ENCODE results near the gene NRAP. TPM values are rescaled to one million over a fixed set of nuclear protein-coding genes. Genes with fewer than 3 reads are reported as not detected.

Gene NRAP
- total and polyA plus RNA-seq, 2 of the 8 experiments (the other 6 are each of a cell fraction or from before 2014, with no cell fraction given) = not detected

DNA sequence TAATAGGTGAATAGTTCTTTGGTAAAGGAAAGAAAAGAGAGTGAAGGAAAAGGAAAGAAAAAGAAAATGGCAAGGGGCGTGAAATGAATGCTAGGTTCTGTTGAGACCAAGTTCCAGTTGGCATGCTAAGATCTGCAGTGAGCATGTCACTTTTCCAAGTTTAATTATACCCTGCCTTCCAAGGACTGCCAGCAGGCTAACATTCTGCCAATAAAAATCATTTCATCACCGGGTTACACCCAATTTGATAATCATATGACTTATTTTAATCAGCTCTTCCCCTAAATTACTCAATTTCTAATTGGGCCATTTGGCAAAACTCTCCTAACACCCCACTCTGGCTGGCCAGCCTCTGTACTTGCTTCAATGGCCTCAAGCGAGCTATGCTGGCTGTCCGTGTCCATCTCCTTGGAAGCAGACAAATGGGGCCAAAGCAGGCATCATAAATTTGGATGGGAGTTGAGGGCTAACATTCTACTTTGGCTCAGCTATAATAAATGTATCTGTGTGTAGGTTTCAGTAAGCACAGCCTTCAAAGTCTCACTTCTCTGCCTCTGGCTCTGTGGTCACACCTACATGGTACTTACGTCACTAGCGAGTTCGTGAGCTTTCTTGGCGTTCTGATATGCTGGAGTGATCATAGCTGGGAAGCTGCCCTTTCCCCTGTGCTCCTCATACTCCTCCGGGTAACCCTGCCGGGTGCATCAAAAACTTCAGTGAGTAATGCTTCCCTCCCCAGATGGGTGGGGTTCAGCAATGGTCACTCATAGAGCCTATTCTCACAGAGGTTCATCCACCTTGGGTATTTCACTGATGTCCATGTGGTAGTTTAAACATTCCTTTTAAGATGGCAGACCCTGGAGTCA is 17.3 kb downstream of the NRAP start:
- no peak overlapping the region for H3K9ac ChIP-seq (replicated peaks in 1 of 4; ENCODE audit: extremely low read depth in 1 of 4, low read depth in 3 of 4, low read length in 3 of 4)
- WGBS, 2 experiments (ENCODE audit: extremely low coverage in 1 of 2, insufficient coverage in 1 of 2, insufficient read length in 1 of 2, insufficient replicate concordance in 2 of 2, low coverage in 1 of 2, low lambda C conversion rate in 2 of 2, missing lambda C conversion rate in 1 of 2) = 91% methylated on average over 10 of the region's 10 CpGs; no CpG with 5 or more reads in 1 of the 2 experiments
- no peaks in the 10 kb centered on the region for H3K23me2 ChIP-seq (ENCODE audit: low read depth, low read length)
- H3K56ac ChIP-seq (replicated peaks; ENCODE audit: insufficient read length, low read depth, low read length) = no peak overlapping the region
- H2BK5ac ChIP-seq (ENCODE audit: low read depth, low read length) = no peak overlapping the region
- no peaks in the 10 kb centered on the region for H4K20me1 ChIP-seq (replicated peaks in 1 of 2; ENCODE audit: control insufficient read depth in 1 of 2, insufficient read depth in 2 of 2, low read length in 2 of 2)
- H4K5ac ChIP-seq (ENCODE audit: insufficient read length, low read depth, low read length) = no peak overlapping the region
- no peak overlapping the region for H3K14ac ChIP-seq (ENCODE audit: insufficient read length)
- H4K8ac ChIP-seq (ENCODE audit: extremely low read depth, insufficient read depth, low read length) = no peak overlapping the region
- H2BK15ac ChIP-seq (ENCODE audit: low read length) = no peak overlapping the region
- H2BK12ac ChIP-seq (ENCODE audit: low read depth, low read length) = no peak overlapping the region
- H3K4me1 ChIP-seq (replicated peaks in 1 of 4; ENCODE audit: control insufficient read depth in 3 of 4, insufficient read depth in 4 of 4, low read length in 3 of 4) = no peaks in the 10 kb centered on the region
- ChIA-PET CTCF (ENCODE audit: partially characterized antibody) (interaction anchor here (0.6 kb wide), 1 partner anchor 13 kb away, joined by 3 read pairs; no protein-coding TSS in a partner anchor), POLR2A (ENCODE audit: partially characterized antibody) (no interaction called here)
- H3K23ac ChIP-seq (ENCODE audit: insufficient read length) = no peak overlapping the region
- H3K4me2 ChIP-seq (ENCODE audit: insufficient read depth in 1 of 2, low read depth in 2 of 2, low read length in 2 of 2) = no peak overlapping the region
- H3K27ac ChIP-seq (ENCODE audit: low read depth, low read length) = no peak overlapping the region
- DNase-seq (ENCODE audit: low read depth in 1 of 2, low spot score in 2 of 2) (no peak), FAIRE-seq (no peak)
- no peaks in the 10 kb centered on the region for H3K79me2 ChIP-seq (ENCODE audit: control insufficient read depth in 1 of 2, insufficient read depth in 2 of 2, low read length in 2 of 2)
- no peaks in the 10 kb centered on the region for H3K27me3 ChIP-seq (replicated peaks in 1 of 4; ENCODE audit: control insufficient read depth in 3 of 4, extremely low read depth in 1 of 4, insufficient read depth in 3 of 4, low read length in 3 of 4)
- no peak overlapping the region for H2BK120ac ChIP-seq (replicated peaks; ENCODE audit: low read depth, low read length)
- H4K91ac ChIP-seq (replicated peaks; ENCODE audit: insufficient read length, low read length) = no peak overlapping the region
- H3K9me3 ChIP-seq (ENCODE audit: insufficient read depth in 2 of 2, low read depth in 1 of 2, low read length in 1 of 2) = no peaks in the 10 kb centered on the region
- no peak overlapping the region for H2AFZ ChIP-seq (ENCODE audit: low read length)
- no peaks in the 10 kb centered on the region for H3K79me1 ChIP-seq (ENCODE audit: low read depth, low read length)
- H2BK20ac ChIP-seq (ENCODE audit: low read length) = no peak overlapping the region
- no peak overlapping the region for H3K4ac ChIP-seq (replicated peaks; ENCODE audit: insufficient read length, low read depth, low read length)
- H3K4me3 ChIP-seq (ENCODE audit: extremely low read depth in 1 of 4, insufficient read depth in 2 of 4, low read depth in 3 of 4, low read length in 4 of 4) = no peak overlapping the region
- no peak overlapping the region for H2AK5ac ChIP-seq (ENCODE audit: low read depth, low read length)
- H3K18ac ChIP-seq (ENCODE audit: extremely low read depth, low read length) = no peak overlapping the region
- no peaks in the 10 kb centered on the region for H3K36me3 ChIP-seq (ENCODE audit: control insufficient read depth in 2 of 4, insufficient read depth in 4 of 4, low read length in 3 of 4)
- TF ChIP-seq BCL11A (IDR thresholded peaks at IDR 0.05; ENCODE audit: low read depth in 2 of 2, low read length in 2 of 2) = no peak
- TF ChIP-seq ZNF274 (IDR thresholded peaks at IDR 0.05; ENCODE audit: borderline replicate concordance, extremely low read depth, low read length) = no peak
- no peak for TF ChIP-seq PHF8 (conservative IDR thresholded peaks at IDR 0.05; ENCODE audit: low read depth, low read length)
- no peak for TF ChIP-seq CEBPB (IDR thresholded peaks at IDR 0.05; ENCODE audit: low read depth, low read length)
- no peak for TF ChIP-seq TEAD4 (IDR thresholded peaks at IDR 0.05; ENCODE audit: low read depth, low read length)
- no peak for TF ChIP-seq KDM4A (IDR thresholded peaks at IDR 0.05; ENCODE audit: low read depth, low read length, severe bottlenecking)
- no peak for TF ChIP-seq SP1 (IDR thresholded peaks at IDR 0.05; ENCODE audit: low read depth, low read length)
- no peak for TF ChIP-seq CHD2 (IDR thresholded peaks at IDR 0.05; ENCODE audit: low read length)
- TF ChIP-seq POU5F1 (IDR thresholded peaks at IDR 0.05; ENCODE audit: low read depth, low read length) = no peak
- TF ChIP-seq, protein P1, sequence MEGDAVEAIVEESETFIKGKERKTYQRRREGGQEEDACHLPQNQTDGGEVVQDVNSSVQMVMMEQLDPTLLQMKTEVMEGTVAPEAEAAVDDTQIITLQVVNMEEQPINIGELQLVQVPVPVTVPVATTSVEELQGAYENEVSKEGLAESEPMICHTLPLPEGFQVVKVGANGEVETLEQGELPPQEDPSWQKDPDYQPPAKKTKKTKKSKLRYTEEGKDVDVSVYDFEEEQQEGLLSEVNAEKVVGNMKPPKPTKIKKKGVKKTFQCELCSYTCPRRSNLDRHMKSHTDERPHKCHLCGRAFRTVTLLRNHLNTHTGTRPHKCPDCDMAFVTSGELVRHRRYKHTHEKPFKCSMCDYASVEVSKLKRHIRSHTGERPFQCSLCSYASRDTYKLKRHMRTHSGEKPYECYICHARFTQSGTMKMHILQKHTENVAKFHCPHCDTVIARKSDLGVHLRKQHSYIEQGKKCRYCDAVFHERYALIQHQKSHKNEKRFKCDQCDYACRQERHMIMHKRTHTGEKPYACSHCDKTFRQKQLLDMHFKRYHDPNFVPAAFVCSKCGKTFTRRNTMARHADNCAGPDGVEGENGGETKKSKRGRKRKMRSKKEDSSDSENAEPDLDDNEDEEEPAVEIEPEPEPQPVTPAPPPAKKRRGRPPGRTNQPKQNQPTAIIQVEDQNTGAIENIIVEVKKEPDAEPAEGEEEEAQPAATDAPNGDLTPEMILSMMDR (IDR thresholded peaks at IDR 0.05; ENCODE audit: control extremely low read depth in 1 of 3, insufficient read depth in 1 of 3, low read depth in 1 of 3, low read length in 3 of 3) = no peak
- TF ChIP-seq SUZ12 (IDR thresholded peaks at IDR 0.05; ENCODE audit: low read length) = no peak
